GM23338 (cell line): ENCODE results near the gene HBM.

ENCODE experiments used
- EZH2phosphoT487 ChIP-seq: fragments of 200-600 bp; sonication (generic); IDR thresholded peaks from one replicate; pipeline ENCODE4 v1.8.1; 2018; ENCODE audit warnings: antibody characterized with exemption; ENCODE audit not compliant: unreplicated experiment
- POLR2AphosphoS5 ChIP-seq: IDR thresholded peaks from 2 replicates; pipeline ENCODE4 v1.6.1; 2016; ENCODE audit warnings: antibody characterized with exemption, low read depth
- TF ChIP-seq, protein P1 (sequence below), 2 experiments: fragments of 200-600 bp in 1 of 2; sonication (generic) in 1 of 2; conservative IDR thresholded peaks; 2 replicates each; pipeline versions ENCODE4 v1.5.1 to v1.6.1; 2016 to 2017; ENCODE audit warnings: antibody characterized with exemption in 2 of 2, low read depth in 2 of 2, mild to moderate bottlenecking in 2 of 2, moderate library complexity in 1 of 2

DNA sequence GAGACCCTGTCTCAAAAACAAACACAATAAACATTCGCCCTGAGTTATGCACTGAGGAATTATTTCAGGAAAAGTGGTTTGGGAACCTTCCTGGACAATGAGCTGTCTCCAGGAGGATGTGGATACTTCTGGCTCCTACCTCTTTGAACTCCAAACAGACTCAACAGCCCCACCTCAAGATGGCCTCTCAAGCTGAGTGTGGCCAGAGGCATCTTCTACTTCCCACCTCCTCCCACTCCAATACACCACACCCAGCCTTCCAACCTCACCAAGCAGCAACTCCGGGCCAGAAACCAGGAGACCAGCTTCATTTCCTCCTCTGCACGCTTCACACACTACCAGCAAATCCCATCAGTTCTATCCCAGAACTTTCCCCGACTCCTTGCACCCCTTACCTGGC is 26.1 kb downstream of the HBM start:
- TF ChIP-seq, protein P1, sequence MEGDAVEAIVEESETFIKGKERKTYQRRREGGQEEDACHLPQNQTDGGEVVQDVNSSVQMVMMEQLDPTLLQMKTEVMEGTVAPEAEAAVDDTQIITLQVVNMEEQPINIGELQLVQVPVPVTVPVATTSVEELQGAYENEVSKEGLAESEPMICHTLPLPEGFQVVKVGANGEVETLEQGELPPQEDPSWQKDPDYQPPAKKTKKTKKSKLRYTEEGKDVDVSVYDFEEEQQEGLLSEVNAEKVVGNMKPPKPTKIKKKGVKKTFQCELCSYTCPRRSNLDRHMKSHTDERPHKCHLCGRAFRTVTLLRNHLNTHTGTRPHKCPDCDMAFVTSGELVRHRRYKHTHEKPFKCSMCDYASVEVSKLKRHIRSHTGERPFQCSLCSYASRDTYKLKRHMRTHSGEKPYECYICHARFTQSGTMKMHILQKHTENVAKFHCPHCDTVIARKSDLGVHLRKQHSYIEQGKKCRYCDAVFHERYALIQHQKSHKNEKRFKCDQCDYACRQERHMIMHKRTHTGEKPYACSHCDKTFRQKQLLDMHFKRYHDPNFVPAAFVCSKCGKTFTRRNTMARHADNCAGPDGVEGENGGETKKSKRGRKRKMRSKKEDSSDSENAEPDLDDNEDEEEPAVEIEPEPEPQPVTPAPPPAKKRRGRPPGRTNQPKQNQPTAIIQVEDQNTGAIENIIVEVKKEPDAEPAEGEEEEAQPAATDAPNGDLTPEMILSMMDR (conservative IDR thresholded peaks at IDR 0.05; ENCODE audit: low read depth in 2 of 2) = no peak
- TF ChIP-seq POLR2AphosphoS5 (no peak), EZH2phosphoT487 (no peak)
